HG03521 (cell line): ENCODE data around the gene SPINK8.
"Not testable (repeated sequence)": the region's sequence is repeated elsewhere in the genome, so short reads cannot be mapped to it uniquely, and the experiment has no call there.

Source experiments
- ATAC-seq: cut with Tn5 transposase; IDR thresholded peaks from one replicate; pipeline ENCODE4 v1.9.1; 2021; ENCODE audit warnings: mild to moderate bottlenecking, moderate library complexity; ENCODE audit not compliant: unreplicated experiment

Gene SPINK8

DNA sequence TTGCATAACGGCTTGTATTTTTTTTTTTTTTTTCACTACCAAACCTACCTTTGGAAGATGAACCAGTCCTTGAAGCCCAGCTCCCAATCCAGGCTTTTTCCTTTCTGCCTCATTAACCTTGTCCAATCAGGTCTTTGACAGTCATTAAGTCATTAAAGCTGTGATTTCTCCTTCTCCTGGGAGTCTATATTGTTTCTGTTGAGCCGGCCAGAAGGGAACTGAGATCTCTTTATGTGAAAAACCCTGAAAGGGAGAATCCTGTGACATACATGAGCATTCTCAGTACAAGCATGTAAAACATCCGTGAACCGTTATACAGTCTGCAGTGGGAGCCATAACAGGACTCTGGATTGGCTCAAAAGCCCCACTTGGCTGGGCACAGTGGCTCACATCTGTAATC is 52.6 kb downstream of the SPINK8 start:
- no peak for ATAC-seq

DNA sequence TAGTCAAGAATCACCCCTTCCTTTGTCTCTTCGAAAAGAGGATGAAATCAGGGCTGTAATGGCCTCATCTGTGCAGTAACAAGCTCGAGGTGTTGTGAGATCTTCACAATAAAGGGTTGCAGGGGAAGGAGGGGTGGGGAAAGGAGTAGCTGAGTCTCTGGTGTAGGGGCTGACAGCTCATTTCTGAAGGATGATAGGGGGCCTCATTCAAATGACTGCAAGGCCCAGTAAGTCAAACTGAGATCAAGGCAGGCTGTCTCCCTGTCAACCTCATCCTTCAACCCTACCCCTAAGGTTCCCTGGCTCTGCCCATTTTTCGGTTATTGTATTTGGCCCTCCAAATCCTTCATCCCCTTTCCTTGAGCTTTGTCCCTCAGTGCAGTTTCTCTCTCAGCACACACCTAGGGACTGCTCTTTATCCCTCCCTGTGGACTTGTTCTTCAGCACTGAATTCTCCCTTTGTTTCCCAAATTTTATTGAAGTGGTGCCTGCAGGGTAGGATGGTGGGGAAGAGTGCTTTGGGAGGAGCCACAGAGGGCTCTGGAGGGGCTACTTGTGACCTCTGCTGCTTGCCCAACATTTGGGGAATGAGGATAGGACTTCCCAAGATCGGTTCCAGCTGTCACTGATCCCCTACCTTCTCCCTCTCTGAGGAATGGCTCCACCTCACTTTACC is 54.4 kb downstream of the SPINK8 start:
- ATAC-seq = no peak

DNA sequence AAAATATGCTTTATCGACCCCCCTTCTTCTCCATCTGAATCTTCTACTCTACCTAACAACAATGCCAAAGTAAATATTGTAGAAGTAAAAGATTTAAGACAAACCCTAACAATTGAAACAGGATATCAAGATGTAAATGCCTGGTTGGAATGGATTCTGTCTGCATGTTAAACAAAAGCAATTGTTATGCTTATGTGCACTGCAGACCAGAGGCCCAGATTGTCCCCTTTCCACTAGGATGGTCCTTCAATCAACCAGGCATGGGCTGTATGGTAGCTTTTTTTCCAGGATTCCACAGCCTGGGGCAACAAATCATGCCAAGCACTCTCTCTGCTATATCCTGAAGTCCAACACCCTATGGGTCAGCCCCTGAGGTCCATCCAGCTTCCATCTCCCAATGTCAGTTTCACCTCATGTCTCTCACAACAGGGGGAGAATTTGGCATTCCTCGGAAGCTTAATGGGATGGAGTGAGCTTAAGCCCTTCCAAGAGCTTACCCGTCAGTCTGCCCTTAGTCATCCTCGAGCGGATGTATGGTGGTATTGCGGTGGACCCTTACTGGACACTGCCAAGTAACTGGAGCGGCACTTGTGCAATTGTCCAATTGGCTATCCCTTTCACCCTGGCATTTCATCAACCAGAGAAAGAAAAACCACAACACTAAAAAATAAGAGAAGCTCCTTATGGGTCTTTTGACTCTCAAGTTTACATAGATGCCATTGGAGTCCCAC is 56.4 kb downstream of the SPINK8 start:
- no peak for ATAC-seq

DNA sequence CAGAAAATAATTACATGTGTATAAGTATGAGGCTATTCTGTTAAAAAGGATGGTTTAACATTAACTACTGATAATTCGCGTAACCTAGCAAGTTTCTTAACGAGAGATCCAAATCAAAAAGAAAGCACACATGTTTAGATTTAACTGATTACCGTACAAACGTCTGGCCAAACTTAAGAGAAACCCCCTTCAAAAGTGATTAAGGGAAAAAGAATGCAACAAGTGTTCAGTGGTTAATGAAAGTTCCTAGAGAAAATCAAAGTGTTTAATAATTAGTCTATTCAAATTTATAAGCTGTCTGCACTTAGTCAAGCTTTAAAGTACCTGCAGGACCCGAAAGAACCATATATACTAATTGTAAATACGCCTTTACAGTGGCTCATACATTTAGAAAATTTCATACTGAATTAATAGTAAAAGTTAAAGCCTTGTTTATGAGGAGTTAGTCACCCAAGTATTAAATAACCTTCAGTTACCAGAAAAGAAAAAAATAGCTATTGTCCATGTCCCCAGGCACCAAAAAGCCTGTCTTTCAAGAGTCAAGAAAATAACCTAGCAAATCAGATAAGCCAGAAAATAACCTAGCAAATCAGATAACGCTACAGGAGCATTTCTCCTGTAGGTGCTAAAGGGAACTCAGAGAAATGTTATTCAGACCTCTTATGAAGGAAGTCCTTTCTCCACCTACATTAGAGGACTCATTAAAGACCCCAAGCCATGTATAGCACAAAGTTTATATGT is 58.0 kb downstream of the SPINK8 start:
- no peak for ATAC-seq

DNA sequence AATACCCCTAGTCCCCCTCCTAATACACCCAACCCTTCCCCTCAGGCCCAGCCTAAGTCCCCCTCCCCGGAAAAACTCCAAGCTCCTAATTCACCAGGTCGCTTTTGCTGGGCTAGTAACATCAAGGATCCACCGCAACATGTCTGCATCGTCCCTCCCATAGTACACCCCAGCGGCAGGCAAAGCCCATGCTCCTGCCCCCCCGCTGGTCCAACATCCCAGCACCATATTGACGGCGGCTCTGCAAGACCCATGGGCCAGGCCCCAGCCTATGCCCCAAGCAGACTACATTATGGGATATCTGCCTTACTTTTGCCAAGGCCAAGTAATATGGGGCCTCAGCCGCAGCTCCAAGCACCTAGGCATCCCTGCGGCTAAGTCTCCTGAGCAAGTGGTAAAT is 59.0 kb downstream of the SPINK8 start:
- ATAC-seq = no peak

DNA sequence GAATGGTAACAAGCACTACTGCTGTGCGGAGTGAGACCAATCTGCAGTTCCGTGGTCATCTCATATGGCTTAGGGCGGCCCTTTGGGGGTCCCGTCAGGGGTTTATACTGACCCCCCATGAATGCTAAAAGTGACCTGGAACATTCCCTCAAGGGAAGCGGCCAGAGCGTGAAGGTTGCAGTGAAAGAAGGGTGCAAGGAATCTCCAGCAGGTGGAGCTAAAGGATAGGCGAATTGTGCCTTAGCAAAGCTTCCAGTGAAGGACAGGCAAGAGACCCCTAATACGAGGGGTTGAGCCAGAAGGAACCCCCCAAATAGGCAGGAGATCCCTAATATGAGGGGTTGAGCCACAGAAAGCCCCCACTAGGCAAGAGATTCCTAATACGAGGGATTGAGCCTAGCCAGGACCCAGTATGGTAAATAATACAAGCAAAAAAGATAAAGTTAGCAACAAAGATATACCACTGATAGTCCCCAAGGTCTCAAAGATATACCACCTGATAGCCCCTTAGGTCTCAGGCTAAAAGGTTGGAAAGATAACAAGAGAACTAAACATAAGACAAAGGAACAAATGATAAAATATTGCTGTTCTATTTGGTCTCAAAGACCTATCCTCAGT is 59.8 kb downstream of the SPINK8 start:
- no peak for ATAC-seq

DNA sequence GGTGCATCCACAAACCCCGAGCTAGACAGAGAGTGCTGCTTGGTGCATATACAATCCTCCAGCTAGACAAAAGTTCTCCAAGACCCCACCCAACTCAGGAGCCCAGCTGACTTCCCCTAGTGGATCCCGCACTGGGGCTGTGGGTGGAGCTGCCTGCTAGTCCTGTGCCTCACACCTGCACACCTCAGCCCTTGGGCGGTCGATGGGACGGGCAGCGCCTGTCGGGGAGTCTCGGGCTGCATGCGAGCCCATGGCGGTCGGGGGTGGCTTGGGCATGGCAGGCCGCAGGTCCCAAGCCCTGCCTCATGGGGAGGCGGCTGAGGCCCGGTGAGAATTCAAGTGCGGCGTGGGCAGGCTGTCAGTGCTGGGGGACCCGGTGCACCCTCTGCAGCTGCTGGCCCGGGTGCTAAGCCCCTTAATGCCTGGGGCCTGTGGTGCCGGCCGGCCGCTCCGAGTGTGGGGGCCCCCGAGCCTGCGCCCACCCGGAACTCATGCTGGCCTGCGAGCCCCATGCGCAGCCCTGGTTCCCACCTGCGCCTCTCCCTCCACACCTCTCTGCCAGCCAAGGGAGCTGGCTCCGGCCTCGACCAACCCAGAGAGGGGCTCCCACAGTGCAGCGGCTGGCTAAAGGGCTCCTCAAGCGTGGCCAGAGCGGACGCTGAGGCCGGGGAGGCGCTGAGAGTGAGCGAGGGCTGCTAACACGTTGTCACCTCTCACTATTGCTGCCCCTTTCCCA is 61.5 kb downstream of the SPINK8 start:
- ATAC-seq = no peak

DNA sequence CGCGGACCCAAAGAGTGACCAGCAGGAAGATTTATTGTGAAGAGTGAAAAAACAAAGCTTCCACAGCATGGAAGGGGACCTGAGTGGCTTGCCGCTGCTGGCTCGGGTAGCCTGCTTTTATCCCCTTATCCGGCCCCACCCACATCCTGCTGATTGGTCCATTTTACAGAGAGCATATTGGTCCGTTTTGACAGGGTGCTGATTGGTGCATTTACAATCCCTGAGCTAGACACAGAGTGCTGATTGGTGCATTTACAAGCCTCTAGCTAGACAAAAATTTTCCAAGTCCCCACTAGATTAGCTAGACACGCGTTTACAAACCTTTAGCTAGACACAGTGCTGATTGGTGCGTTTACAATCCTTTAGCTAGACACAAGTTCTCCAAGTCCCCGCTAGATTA is 62.2 kb downstream of the SPINK8 start:
- ATAC-seq = not testable (repeated sequence)

DNA sequence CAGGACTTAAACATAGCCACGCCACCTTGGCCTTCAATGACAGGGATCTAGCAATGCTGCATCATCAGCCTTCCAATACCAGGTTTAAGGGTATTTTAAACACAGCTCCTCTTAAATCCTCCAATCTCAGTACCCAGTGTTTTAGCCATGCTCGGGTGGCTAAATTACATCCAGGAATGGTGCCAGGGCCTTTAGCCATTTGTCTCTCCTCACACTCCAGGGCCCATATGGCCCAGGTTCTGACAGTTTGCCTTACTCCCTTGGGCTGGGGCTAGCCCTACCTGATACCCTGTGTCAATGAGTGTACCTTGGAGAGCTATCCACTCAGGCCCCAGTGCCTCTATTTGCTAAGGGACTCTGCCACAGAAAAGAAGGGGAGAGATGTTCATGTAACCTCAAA is 63.2 kb downstream of the SPINK8 start:
- no peak for ATAC-seq

DNA sequence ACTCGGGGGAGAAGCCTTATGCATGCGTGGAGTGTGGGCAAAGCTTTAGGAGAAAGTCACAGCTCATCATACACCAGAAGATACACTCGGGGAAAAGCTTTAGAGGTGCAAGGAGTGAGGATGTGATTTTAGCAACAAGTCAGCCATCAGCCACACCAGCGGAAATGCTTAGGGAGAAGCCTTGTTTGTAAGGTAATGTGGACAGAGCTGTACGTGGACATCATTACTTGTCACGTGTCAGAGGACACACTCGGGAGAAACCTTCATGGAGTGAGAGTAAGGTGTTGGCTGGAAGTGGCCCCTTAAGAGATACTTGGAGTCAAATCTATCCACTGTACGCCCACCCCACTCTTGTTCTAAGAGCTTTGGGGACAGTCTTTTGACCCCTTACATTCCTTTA is 63.9 kb downstream of the SPINK8 start:
- ATAC-seq = no peak

DNA sequence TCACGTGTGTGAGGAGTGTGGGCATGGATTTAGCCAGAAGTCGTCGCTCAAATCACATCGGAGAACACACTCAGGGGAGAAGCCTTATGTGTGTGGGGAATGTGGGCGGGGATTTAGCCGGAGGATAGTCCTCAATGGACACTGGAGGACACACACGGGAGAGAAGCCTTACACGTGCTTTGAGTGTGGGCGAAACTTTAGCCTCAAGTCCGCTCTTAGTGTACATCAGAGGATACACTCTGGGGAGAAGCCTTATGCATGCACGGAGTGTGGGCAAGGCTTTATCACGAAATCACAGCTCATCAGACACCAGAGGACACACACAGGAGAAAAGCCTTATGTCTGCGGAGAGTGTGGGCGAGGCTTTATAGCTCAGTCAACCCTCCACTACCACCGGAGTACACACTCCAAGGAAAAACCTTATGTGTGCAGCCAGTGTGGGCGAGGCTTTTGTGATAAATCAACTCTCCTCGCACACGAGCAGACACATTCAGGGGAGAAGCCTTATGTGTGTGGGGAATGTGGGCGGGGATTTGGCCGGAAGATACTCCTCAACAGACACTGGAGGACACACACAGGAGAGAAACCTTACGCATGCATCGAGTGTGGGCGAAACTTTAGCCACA is 64.4 kb downstream of the SPINK8 start:
- no peak for ATAC-seq

DNA sequence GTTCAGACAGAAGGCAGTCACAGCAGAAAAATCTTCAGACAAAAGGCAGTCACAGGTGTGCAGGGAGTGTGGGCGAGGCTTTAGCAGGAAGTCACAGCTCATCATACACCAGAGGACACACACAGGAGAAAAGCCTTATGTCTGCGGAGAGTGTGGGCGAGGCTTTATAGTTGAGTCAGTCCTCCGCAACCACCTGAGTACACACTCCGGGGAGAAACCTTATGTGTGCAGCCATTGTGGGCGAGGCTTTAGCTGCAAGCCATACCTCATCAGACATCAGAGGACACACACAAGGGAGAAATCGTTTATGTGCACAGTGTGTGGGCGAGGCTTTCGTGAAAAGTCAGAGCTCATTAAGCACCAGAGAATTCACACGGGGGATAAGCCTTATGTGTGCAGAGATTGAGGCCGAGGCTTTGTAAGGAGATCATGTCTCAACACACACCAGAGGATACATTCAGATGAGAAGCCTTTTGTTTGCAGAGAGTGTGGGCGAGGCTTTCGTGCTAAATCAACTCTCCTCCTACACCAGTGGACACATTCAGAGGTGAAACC is 65.0 kb downstream of the SPINK8 start:
- ATAC-seq = no peak

DNA sequence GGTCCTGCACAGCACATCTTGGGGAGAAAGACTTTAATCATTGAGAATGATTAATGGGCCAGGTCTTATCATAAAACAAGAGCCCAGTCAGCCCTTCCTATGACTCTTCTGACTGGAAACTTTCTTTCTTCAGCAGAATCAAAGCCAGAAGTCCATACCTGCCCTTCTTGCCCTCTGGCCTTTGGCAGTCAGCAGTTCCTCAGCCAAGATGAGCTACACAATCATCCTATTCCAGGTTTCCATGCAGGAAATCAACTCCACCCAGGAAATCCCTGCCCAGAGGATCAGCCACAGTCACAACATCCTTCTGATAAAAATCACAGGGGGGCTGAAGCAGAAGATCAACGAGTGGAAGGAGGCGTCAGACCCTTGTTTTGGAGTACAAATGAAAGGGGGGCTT is 65.7 kb downstream of the SPINK8 start:
- no peak for ATAC-seq

DNA sequence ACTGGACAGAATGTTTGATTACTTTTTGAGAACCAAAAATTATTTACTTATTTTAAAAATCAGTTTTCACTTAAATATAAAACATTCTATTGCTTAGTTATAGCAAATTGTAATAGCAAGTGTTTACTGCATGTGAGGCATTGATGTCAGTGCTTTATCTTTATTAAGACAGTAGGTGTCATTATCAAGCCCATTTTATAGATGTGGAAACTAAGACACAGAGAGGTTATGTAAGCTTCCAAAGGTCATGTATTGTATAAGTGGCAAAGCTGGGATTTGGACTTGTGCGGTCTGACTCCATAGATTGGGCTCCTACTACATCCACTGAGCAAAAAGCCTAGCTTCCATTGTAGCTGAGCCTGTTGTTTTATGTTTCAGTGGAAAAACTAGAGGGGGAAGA is 74.9 kb downstream of the SPINK8 start:
- no peak for ATAC-seq
